SU-DHL-6 (cell line): ENCODE measurements around the gene CLIC6.

Experiments
- EZH2phosphoT487 ChIP-seq: fragments of 200-600 bp; sonication (generic), shearing (Covaris generic); conservative IDR thresholded peaks from 2 replicates; pipeline ENCODE4 v1.6.1; 2018; ENCODE audit warnings: mild to moderate bottlenecking, antibody characterized with exemption, low read length, moderate library complexity, mixed read lengths
- TF ChIP-seq, protein P1 (sequence below): fragments of 200-600 bp; sonication (generic); IDR thresholded peaks from one replicate; pipeline ENCODE4 v1.5.1; 2017; ENCODE audit warnings: antibody characterized with exemption, mild to moderate bottlenecking, low read length, moderate library complexity; ENCODE audit not compliant: insufficient read depth, poor library complexity, severe bottlenecking

DNA sequence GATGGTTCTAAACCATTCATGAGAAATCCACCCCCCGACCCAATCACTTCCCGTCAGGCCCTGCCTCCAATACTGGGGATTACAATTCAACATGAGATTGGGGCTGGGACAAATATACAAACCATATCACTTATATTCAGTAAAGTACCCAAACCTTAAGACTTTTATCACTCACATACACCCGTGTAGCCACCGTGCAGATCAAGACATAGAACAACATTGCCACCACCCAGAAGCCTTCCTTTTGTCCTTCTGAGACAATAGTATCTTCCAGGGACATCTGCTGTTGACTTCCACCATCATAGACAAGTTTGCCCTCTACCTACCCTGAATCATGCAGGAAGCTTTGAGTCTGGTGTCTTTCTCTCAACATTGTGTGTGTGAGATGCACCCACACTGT is 37.5 kb downstream of the CLIC6 start:
- TF ChIP-seq, protein P1, sequence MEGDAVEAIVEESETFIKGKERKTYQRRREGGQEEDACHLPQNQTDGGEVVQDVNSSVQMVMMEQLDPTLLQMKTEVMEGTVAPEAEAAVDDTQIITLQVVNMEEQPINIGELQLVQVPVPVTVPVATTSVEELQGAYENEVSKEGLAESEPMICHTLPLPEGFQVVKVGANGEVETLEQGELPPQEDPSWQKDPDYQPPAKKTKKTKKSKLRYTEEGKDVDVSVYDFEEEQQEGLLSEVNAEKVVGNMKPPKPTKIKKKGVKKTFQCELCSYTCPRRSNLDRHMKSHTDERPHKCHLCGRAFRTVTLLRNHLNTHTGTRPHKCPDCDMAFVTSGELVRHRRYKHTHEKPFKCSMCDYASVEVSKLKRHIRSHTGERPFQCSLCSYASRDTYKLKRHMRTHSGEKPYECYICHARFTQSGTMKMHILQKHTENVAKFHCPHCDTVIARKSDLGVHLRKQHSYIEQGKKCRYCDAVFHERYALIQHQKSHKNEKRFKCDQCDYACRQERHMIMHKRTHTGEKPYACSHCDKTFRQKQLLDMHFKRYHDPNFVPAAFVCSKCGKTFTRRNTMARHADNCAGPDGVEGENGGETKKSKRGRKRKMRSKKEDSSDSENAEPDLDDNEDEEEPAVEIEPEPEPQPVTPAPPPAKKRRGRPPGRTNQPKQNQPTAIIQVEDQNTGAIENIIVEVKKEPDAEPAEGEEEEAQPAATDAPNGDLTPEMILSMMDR: no peak
- TF ChIP-seq EZH2phosphoT487: no peak
